ENCODE results near the gene MEF2D.

DNA sequence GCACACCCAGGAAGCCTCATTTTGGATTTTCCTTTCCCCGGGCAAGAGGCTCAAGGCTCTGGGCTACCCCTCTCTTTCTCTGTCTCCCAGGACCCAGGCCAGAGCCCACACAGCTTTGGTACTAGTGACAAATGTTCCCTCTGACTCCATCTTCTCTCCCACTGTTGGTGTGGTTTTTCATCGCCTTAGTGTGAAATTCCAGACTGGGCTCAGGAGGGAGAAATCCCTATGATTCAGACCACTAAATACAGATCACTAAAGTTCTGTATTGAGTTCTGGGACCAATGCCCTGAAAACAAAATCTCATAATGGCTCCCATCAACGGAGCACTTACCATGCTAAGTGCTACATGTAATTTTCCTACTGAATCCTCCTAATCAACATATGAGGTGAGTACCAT lies 45.7 kb upstream of the MEF2D start:
- TF ChIP-seq POLR2A (IDR thresholded peaks at IDR 0.05; ENCODE audit: low read length) (no peak), GATA1 (IDR thresholded peaks at IDR 0.05; ENCODE audit: low read depth, low read length) (no peak)
